Ureter (tissue), 1 donor: ENCODE results near the gene CAMKK1. TPM values are rescaled to one million over a fixed set of nuclear protein-coding genes. Genes with fewer than 3 reads are reported as not detected.

Experiments used
- DNase-seq: peaks from one replicate; pipeline ENCODE4 v3.0.0-alpha.2; 2020; ENCODE audit warnings: low spot score
- total RNA-seq: library from RNA; stranded (reverse); gene quantifications from one replicate; pipeline ENCODE4 v1.2.4, GENCODE V29; 2023
- donor health status: DM: yes; HTN: yes; CAD: no.

Gene CAMKK1
- total RNA-seq, 1 donor from 2014 or later, result 7.8 TPM

GRCh38 chr17:3918372-3919122 is 25.7 kb upstream of the CAMKK1 start:
- DNase-seq, result no peak

- DNase-seq, result no peak
These were observed 24.6 kb upstream of the CAMKK1 start for GRCh38 chr17:3917391-3917931.

- no peak for DNase-seq
These were observed 24.0 kb upstream of the CAMKK1 start for GRCh38 chr17:3916825-3917224.

- peak; percentile 77 for DNase-seq
These were observed 23.3 kb upstream of the CAMKK1 start, which contains the start of gene P2RX1 for GRCh38 chr17:3915995-3916696. TSS of gene P2RX1 (minus strand) at chr17:3916465. CDS start at chr17:3916225, 240 bp downstream.

GRCh38 chr17:3915581-3915994 is 22.7 kb upstream of the CAMKK1 start:
- no peak for DNase-seq

DNA sequence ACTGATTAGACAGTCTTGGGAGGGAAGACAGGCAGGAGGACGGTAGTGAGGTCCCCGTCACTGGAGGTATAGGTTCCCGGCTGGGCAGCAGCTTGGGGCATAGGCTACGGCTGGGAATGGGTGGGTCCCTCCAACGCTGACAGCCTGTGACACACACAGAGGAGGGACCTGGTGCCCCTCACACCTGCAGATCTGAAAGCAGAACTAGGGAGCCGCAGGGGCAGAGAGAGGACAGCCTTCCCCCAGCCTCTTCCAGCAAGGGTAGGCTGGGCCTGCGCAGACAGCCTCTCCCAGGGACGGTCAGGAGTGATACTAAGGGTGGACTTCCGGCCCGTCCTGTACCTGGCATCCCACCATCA is 21.4 kb upstream of the CAMKK1 start:
- DNase-seq, result no peak

DNA sequence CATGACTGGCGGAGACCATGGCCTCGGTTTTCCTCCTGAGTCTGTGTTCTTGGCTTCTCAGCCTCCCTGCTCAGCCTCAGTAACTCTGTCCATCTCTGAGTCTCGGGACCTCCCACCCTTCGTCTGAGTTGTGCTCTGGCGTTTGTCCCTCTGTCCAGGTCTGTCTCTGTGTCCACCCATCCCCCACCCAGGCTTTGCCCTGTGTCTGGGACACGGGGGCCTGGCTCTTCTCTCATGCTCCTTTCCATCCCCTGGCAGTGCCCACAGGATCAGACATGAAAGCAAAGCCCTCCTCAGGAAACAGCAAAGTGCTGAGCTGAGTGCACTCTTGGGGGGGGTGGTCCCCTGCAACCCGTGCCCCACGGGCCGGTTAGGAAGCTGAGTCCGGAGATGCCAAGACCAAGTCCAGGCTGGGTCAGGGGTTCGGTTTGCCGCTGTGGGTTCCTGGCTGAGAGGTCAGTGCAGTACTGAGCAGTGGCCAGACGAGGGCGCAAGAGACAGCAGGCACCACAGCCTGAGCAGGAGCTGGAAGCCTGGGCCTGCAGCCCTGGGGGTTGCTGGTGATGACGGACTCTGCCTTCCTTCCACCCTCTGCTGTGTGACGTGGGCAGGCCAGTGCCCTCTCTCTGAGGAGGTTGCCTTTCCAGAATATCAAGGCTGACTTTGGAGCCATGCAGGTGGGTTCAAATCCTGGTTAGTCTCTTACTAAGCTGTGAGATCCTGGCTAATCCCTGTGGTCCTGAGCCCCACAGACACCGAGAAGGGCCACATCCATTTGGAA is 20.9 kb upstream of the CAMKK1 start:
- peak; percentile 83 for DNase-seq

DNA sequence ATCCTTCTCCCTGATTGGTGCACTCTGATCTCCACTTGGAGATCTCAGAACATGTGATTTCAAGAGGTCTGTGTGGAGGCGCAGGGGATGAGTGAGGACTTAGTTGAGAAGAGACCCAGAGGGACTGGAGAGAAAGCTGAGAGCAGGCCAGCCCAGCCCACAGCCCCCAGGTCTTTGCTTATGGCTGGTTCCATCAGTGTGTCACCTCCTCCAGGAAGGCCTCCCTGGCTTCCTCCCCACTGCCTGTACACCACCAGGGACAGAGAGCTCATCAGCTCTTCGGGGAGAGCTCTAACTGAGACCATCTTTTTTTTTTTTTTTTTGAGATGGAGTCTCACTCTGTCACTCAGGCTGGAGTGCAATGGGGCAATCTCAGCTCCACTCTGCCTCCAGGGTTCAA is 20.0 kb upstream of the CAMKK1 start:
- DNase-seq, result no peak

GRCh38 chr17:3911271-3912053 is 18.6 kb upstream of the CAMKK1 start:
- DNase-seq, result no peak

DNA sequence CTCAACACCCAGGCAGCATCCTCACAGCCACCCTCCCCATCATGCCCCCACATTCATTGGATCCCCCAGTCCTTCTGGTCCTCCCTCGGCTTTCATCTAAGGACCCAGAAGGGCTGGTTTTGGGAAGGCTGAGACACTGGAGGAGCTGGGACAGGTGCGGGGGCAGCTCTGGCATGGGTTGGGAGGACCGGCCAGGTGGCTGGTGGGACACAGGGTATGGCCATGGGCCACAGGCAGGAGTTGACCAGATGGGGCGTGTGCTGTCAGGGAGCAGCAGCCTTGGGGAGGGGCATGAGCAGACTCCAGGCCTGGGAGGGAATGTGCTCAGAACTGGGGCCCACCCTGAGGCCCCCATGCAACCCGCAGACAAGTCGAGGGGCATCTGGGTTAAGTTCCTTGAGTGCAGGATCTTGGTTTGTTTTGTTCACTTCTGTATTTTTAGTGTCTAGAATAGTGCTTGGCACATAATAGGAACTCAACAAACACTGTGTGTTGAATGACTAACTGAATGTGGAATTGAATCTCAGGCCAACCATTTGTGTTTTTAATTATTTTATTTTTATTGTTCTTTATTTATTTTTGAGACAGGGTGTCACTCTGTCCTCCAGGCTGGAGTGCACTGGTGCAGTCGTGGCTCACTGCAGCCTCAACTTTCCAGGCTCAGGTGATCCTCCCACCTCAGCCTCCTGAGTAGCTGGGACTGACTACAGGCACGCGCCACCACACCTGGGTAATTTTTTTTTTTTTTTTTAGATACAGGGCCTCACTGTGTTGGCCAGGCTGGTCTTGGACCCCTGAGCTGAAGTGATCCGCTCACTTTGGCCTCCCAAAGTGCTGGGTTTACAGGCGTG is 17.8 kb upstream of the CAMKK1 start:
- no peak for DNase-seq

DNA sequence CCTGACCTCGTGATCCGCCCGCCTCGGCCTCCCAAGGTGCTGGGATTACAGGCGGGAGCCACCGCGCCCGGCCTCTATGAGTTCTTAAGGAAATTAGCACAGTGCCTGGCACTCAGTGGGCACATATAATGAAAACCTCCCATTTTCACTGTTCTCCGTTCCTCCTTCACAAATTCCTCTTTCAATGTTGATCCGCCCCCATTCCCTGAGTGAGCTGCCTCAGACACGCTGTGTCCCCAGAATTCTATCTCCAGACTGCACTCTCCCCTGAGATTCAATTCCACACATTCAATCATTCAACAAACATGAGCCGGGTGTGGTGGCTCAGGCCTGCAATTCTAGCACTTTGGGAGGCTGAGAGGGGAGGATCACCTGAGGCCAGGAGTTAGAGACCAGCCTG is 16.4 kb upstream of the CAMKK1 start:
- no peak for DNase-seq

DNA sequence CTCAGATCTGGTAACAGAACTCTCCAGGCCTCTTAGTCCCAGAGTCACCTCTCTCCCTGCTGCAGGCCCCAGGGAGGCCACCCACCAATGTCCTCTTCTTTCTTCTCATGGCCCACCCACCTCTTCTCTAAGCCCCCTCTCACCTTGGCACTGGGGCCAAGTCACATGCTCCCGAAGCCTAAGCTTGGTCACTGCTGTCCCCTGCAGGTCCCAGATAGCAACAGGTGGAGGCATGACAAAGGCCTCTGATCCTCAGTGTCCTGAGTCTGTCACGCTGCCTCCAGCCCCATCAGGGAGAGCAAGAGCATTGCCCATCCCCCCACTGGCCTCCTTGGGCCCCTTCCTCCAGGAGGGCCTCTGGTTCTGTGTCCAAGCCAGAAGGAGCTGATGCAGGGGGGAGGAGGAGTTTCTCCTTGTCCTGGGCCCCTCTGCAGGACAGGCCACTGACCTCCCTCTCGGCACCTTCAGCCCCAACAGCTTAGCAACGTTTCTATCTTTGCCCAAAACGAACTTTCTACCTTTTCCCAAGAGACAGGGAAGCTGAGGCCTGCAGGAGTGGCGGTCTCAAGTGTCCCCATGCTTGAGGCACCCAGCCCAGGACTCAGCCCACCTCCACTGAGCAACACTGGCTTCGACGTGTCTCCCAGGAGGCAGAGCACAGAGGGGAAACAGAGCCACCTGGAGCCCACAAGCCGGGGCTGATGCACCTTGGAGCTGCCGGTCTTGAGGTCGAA is 14.8 kb upstream of the CAMKK1 start:
- no peak for DNase-seq

GRCh38 chr17:3906881-3907280 is 14.0 kb upstream of the CAMKK1 start:
- no peak for DNase-seq

GRCh38 chr17:3905017-3905520 is 12.2 kb upstream of the CAMKK1 start:
- DNase-seq, result no peak

- no peak for DNase-seq
These were observed 11.6 kb upstream of the CAMKK1 start for GRCh38 chr17:3904501-3904900.

- DNase-seq, result no peak
These were observed 11.0 kb upstream of the CAMKK1 start for GRCh38 chr17:3903881-3904290.

GRCh38 chr17:3903051-3903825 is 10.4 kb upstream of the CAMKK1 start:
- DNase-seq, result no peak

DNA sequence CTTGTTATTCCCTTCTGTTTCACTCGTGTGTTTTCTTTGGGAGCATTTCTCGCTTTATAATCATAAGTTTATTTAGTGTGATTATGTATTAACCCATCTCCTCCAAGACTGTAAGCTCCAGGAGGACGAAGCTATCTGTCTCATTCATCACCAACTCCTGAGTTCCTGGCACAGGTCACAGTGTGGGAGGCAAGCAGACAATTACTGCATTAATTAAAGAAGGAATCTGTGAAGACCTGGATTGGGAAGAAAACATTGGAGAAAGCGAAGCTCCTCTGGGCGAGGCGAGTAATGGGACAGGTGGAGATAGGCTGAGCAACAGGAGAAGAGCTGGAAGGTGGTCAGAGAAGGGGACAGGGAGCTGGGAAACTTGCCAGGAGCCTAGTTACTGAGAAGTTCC is 7.8 kb upstream of the CAMKK1 start:
- no peak for DNase-seq

DNA sequence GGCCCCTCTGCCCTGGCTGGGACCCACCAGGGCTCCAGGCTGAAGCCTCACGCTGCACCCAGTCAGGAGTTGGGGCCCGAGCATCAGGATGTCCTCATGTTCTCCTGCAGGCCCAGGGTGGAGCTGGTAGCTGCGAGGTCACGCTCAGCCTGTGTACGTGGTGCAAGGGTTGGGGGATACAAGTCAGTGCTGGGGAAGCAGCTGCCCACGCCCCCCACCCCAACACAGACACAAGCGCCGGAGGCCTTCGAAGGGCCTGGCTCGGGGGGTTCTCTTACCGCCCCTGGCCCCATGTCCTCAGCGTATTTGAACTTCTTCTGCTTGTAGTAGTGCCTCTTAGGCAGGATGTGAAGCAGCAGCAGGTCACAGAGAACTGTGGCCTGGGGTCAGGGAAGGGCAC is 4.9 kb upstream of the CAMKK1 start:
- no peak for DNase-seq
